OCI-LY1 (cell line): ENCODE data around the gene TP73.

Experiments used
- H2AFZ ChIP-seq: fragments of 200-600 bp; sonication (generic), shearing (Covaris generic); 2 replicates; pipeline ENCODE4 v1.6.0; 2014; ENCODE audit warnings: antibody characterized with exemption, mild to moderate bottlenecking, low read length
- H3F3A ChIP-seq: fragments of 200-600 bp; sonication (generic), shearing (Covaris generic); 2 replicates; pipeline ENCODE4 v1.6.0; 2014; ENCODE audit warnings: mild to moderate bottlenecking, antibody characterized with exemption, low read length, moderate library complexity; ENCODE audit not compliant: insufficient read depth
- H3K27ac ChIP-seq: fragments of 200-600 bp; sonication (generic); 2 replicates; pipeline ENCODE4 v1.5.1; 2014; ENCODE audit warnings: low read length, mixed run types, mild to moderate bottlenecking, low read depth; ENCODE audit not compliant: poor library complexity, severe bottlenecking
- H3K27me3 ChIP-seq: fragments of 200-600 bp; sonication (generic); 2 replicates; pipeline ENCODE4 v1.6.0; 2014; ENCODE audit warnings: antibody characterized with exemption, mild to moderate bottlenecking, low read length, moderate library complexity; ENCODE audit not compliant: insufficient read depth
- H3K36me3 ChIP-seq: fragments of 200-600 bp; sonication (generic); 2 replicates; pipeline ENCODE4 v1.6.1; 2014; ENCODE audit warnings: mild to moderate bottlenecking, antibody characterized with exemption, low read length, moderate library complexity, mixed read lengths; ENCODE audit not compliant: insufficient read depth
- H3K4me1 ChIP-seq: fragments of 200-600 bp; sonication (generic); 2 replicates; pipeline ENCODE4 v1.5.1; 2014; ENCODE audit warnings: mild to moderate bottlenecking, low read length, moderate library complexity; ENCODE audit not compliant: insufficient read depth, severe bottlenecking
- H3K4me2 ChIP-seq: fragments of 200-600 bp; sonication (generic), shearing (Covaris generic); 2 replicates; pipeline ENCODE4 v1.6.1; 2014; ENCODE audit warnings: low read length
- H3K4me3 ChIP-seq: fragments of 200-600 bp; sonication (generic); 2 replicates; pipeline ENCODE4 v1.5.1; 2014; ENCODE audit warnings: low read length, low read depth, mild to moderate bottlenecking, mixed read lengths; ENCODE audit not compliant: poor library complexity, severe bottlenecking
- H3K79me2 ChIP-seq: fragments of 200-600 bp; shearing (Covaris generic); 2 replicates; pipeline ENCODE4 v1.6.1; 2016; ENCODE audit warnings: mixed run types, low read length, mixed read lengths; ENCODE audit not compliant: insufficient read depth
- H3K9ac ChIP-seq: fragments of 200-600 bp; sonication (generic), shearing (Covaris generic); 2 replicates; pipeline ENCODE4 v1.6.1; 2014; ENCODE audit warnings: mild to moderate bottlenecking, low read length, mixed read lengths
- H3K9me2 ChIP-seq: fragments of 200-600 bp; sonication (generic), shearing (Covaris generic); 2 replicates; pipeline ENCODE4 v1.6.1; 2014; ENCODE audit warnings: low read depth, mild to moderate bottlenecking, low read length, mixed read lengths
- H3K9me3 ChIP-seq: fragments of 200-600 bp; shearing (Covaris generic); 2 replicates; pipeline ENCODE4 v1.6.1; 2014; ENCODE audit warnings: low read length, mixed read lengths
- H4K20me1 ChIP-seq: fragments of 200-600 bp; sonication (generic), shearing (Covaris generic); 2 replicates; pipeline ENCODE4 v1.6.0; 2016; ENCODE audit warnings: mild to moderate bottlenecking, low read length; ENCODE audit not compliant: insufficient read depth
- EZH2 ChIP-seq: fragments of 200-600 bp; sonication (generic), shearing (Covaris generic); IDR thresholded peaks from 2 replicates; pipeline ENCODE4 v1.8.0; 2017; ENCODE audit warnings: borderline replicate concordance, mixed run types, mild to moderate bottlenecking, antibody characterized with exemption, low read length, moderate library complexity, mixed read lengths
- TF ChIP-seq, protein P1 (sequence below): fragments of 200-600 bp; sonication (generic), shearing (Covaris generic); IDR thresholded peaks from 2 replicates; pipeline ENCODE4 v1.5.1; 2017; ENCODE audit warnings: mild to moderate bottlenecking, antibody characterized with exemption, low read length, moderate library complexity, mixed read lengths

Gene TP73

DNA sequence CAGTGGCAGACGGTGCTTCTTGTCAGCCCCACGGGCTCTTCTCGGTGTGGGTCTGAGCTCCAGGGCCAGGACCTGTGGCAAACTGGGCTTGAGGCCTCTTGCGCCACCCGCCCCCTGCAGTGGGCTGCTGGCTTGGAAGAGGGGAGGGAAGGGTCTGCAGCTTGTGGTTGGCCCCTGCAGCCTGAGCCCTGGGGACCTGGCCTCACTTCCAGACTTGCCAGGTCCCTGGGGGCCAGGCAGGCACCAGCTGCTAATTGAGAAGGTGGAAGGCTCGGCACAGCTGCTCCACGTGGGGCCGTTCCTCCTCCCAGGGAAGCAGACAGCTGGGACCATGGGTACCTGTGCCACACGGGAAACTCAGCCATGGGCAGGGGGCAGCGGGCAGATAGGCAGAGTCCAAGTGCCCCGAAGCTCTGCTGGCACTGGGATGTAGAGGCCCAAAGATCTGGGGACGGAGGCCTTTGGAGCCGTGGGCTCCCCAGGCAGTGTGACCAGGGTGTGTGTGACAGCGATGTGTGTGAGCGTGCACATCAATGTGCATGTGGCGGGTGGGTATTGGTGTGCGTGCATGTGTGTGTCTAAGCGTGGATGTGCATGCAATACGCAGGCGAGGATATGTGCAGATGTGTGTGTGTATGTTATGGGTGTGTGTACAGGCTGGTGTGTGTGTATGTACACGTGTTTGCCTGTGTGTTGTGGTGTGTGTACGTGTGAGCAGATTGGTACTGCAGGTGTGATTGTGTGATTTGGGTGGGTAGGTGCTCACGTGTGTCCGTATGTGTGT is 39.3 kb downstream of the TP73 start:
- Histone ChIP-seq H3K9ac (no peak overlapping the region), H3K9me3 (no peaks in the 10 kb centered on the region), H3K4me1 (no peaks in the 10 kb centered on the region), H3K27me3 (peaks cover 5% of the 10 kb centered on the region; the same call in 1 of the 2 replicates), H3K4me2 (no peak overlapping the region), H3K9me2 (no peaks in the 10 kb centered on the region), H3F3A (no peaks in the 10 kb centered on the region), H4K20me1 (no peaks in the 10 kb centered on the region), H3K4me3 (no peak overlapping the region), H3K36me3 (no peaks in the 10 kb centered on the region), H3K79me2 (no peaks in the 10 kb centered on the region), H3K27ac (no peak overlapping the region), H2AFZ (no peak overlapping the region)
- TF ChIP-seq, protein P1, sequence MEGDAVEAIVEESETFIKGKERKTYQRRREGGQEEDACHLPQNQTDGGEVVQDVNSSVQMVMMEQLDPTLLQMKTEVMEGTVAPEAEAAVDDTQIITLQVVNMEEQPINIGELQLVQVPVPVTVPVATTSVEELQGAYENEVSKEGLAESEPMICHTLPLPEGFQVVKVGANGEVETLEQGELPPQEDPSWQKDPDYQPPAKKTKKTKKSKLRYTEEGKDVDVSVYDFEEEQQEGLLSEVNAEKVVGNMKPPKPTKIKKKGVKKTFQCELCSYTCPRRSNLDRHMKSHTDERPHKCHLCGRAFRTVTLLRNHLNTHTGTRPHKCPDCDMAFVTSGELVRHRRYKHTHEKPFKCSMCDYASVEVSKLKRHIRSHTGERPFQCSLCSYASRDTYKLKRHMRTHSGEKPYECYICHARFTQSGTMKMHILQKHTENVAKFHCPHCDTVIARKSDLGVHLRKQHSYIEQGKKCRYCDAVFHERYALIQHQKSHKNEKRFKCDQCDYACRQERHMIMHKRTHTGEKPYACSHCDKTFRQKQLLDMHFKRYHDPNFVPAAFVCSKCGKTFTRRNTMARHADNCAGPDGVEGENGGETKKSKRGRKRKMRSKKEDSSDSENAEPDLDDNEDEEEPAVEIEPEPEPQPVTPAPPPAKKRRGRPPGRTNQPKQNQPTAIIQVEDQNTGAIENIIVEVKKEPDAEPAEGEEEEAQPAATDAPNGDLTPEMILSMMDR: no peak
- no peak for TF ChIP-seq EZH2

DNA sequence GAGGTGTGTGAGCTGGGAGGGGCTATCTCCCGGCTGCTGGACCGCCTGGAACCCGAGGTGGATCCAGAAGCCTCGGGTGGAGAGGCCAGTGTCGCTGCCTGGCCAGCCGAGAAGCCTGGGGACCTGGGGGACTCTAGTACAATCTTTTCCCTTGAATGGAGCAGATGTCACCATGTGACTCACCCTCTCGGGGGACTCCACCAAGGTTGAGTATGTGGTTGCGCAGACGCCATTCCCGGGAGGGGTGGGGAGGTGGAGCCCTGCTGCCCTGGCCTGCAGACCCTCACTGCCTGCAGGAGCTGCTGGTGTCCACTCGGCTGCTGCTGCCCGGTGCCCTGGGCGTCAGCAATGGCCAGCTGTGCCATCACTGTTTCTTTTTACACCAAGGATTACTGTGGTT is 40.3 kb downstream of the TP73 start:
- Histone ChIP-seq H3K4me2 (no peak overlapping the region), H3K27me3 (peaks cover 5% of the 10 kb centered on the region), H3K79me2 (no peaks in the 10 kb centered on the region), H4K20me1 (no peaks in the 10 kb centered on the region), H3K36me3 (no peaks in the 10 kb centered on the region), H3K27ac (no peak overlapping the region), H2AFZ (no peak overlapping the region), H3K9me3 (no peaks in the 10 kb centered on the region), H3K4me1 (no peaks in the 10 kb centered on the region), H3K4me3 (no peak overlapping the region), H3K9ac (no peak overlapping the region), H3F3A (no peaks in the 10 kb centered on the region), H3K9me2 (no peaks in the 10 kb centered on the region)
- TF ChIP-seq, protein P1: no peak
- no peak for TF ChIP-seq EZH2

DNA sequence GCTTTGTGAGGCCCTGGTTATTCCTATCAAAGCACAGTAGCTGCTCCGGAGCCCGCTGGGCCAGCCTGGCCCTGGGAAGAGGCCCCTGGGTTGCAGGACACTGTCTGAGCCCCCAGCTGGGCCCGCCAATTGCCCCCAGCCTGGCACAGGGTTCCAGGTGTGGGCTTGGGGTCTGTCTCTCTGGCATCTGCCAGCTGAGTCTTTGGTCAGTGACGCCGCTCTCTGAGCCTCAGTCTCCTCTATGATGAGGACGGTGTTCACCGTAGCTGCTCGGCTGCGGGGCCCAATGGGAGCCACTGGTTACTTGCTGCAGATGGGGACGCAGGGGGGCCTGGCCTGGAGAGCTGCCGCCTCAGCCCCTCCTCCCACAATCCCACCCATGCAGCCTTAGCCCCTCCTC is 41.0 kb downstream of the TP73 start:
- Histone ChIP-seq H4K20me1 (no peaks in the 10 kb centered on the region), H3K27ac (no peak overlapping the region), H3K4me2 (no peak overlapping the region), H3K9ac (no peak overlapping the region), H3K9me2 (no peaks in the 10 kb centered on the region), H3K27me3 (peaks cover 2% of the 10 kb centered on the region), H2AFZ (no peak overlapping the region), H3K36me3 (no peaks in the 10 kb centered on the region), H3K9me3 (no peaks in the 10 kb centered on the region), H3K4me3 (no peak overlapping the region), H3K4me1 (no peaks in the 10 kb centered on the region), H3F3A (no peaks in the 10 kb centered on the region), H3K79me2 (no peaks in the 10 kb centered on the region)
- TF ChIP-seq, protein P1: no peak
- TF ChIP-seq EZH2: no peak
